Hepatocyte (in vitro differentiated cells): ENCODE measurements around the gene XPR1.

ENCODE experiments used
- CTCF ChIP-seq: fragments of 200-600 bp; sonication (generic); IDR thresholded peaks from 2 replicates; pipeline ENCODE4 v1.5.1; 2016; ENCODE audit warnings: antibody characterized with exemption, mild to moderate bottlenecking; ENCODE audit not compliant: poor library complexity
- EZH2 ChIP-seq: fragments of 200-600 bp; sonication (generic); IDR thresholded peaks from 2 replicates; pipeline ENCODE4 v1.6.1; 2016; ENCODE audit warnings: antibody characterized with exemption, mild to moderate bottlenecking, borderline replicate concordance
- EZH2phosphoT487 ChIP-seq: fragments of 200-600 bp; sonication (generic); IDR thresholded peaks from one replicate; pipeline ENCODE4 v1.6.1; 2018; ENCODE audit warnings: antibody characterized with exemption, mild to moderate bottlenecking, low read depth, moderate library complexity; ENCODE audit not compliant: unreplicated experiment, severe bottlenecking

- no peak for TF ChIP-seq CTCF
- no peak for TF ChIP-seq EZH2
- no peak for TF ChIP-seq EZH2phosphoT487
Observed at GRCh38 chr1:180860535-180860934, 228.7 kb downstream of the XPR1 start.
